T-helper 2 cell treated with Interferon-gamma antibody and Interleukin-4, amounts not matched to agents 5 μg/mL and 100 μg/mL, for 36 hours (primary cell): ENCODE data around the gene DOCK10.
"Not testable (repeated sequence)": the region's sequence is repeated elsewhere in the genome, so short reads cannot be mapped to it uniquely, and the experiment has no call there.

Experiments
- DNase-seq: peaks from one replicate; pipeline ENCODE4 v3.0.0; 2021; ENCODE audit warnings: low spot score
- H3K27ac Mint-ChIP-seq: one replicate; pipeline ENCODE4 v1.8.0; 2021; ENCODE audit warnings: mild to moderate bottlenecking, mixed read lengths
- H3K27me3 Mint-ChIP-seq: one replicate; pipeline ENCODE4 v1.8.0; 2021; ENCODE audit warnings: low read depth, mixed read lengths
- H3K36me3 Mint-ChIP-seq: one replicate; pipeline ENCODE4 v1.8.0; 2021; ENCODE audit warnings: low read depth, mixed read lengths
- H3K4me1 Mint-ChIP-seq: one replicate; pipeline ENCODE4 v1.8.0; 2021; ENCODE audit warnings: low read depth, mixed read lengths
- H3K4me3 Mint-ChIP-seq: one replicate; pipeline ENCODE4 v1.8.0; 2022; ENCODE audit warnings: mild to moderate bottlenecking, moderate library complexity, mixed read lengths
- H3K9me3 Mint-ChIP-seq: one replicate; pipeline ENCODE4 v1.8.0; 2021; ENCODE audit warnings: mixed read lengths

DOCK10 gene

DNA sequence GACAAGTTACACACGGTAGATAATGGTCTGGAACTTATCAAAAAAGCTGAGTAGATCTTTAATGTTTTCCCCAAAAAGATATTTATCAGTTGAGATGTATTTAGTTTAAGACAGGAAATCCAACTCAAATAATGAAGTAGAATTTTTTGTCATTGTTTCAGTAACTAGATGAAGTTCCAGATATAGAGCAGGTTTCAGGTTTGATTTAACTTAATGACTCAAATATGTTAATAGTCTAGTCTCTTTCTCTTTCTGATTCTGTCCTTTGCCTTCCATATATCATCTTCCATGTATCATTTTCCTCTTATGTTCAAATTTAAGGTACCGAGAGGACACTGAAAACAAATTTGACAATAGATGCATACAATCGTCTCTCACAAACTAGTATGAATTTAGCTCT lies 23.6 kb upstream of the DOCK10 start:
- peaks cover 32% of the 10 kb centered on the region for H3K9me3 Mint-ChIP-seq
- DNase-seq: no peak
- H3K4me1 Mint-ChIP-seq: peaks cover 35% of the 10 kb centered on the region
- peaks cover 23% of the 10 kb centered on the region for H3K36me3 Mint-ChIP-seq
- peaks cover 12% of the 10 kb centered on the region for H3K27me3 Mint-ChIP-seq
- peak overlapping the region; percentile 5 for H3K4me3 Mint-ChIP-seq
- H3K27ac Mint-ChIP-seq: no peak overlapping the region

DNA sequence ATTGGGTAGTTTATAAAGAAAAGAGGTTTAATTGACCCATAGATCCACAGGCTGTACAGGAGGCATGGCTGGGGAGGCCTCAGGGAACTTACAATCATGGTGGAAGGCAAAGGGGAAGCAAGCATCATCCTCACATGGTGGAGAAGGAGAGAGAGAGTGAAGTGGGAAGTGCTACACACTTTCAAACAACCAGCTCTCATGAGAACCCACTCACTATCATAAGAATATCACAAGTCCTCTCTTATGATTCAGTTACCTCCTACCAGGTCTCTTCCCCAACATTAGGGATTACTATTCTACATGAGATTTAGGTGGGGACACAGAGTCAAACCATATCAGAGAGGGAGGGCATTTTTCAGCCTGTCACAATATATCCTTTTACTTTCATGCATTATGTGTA lies 22.7 kb upstream of the DOCK10 start:
- peaks cover 7% of the 10 kb centered on the region for H3K27me3 Mint-ChIP-seq
- H3K36me3 Mint-ChIP-seq: peaks cover 23% of the 10 kb centered on the region
- peak overlapping the region; percentile 52 for H3K27ac Mint-ChIP-seq
- peak overlapping the region; percentile 32 for H3K4me3 Mint-ChIP-seq
- no peak for DNase-seq
- peaks cover 32% of the 10 kb centered on the region for H3K9me3 Mint-ChIP-seq
- H3K4me1 Mint-ChIP-seq: peaks cover 35% of the 10 kb centered on the region

DNA sequence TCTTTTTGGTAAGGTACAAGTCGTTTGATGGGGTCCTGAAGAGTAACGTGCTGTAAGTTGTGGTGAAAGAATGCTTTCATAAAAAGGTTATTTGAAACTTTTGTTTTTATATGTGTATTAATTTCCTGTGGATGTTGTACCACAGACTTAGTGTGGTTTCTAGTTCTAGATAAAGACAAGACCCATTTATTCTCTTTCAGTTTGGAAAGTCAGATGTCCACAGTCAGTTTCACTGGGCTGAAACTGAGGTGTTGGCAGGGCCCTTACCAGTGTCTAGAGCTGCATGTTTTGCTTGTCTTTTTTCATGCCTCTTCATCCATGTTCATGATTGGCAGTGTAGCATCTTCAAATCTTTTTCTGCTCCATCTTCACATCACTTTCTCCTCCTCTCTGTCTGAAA lies 22.1 kb upstream of the DOCK10 start:
- peak overlapping the region; percentile 52 for H3K27ac Mint-ChIP-seq
- peak overlapping the region; percentile 32 for H3K4me3 Mint-ChIP-seq
- no peak for DNase-seq
- peaks cover 32% of the 10 kb centered on the region for H3K9me3 Mint-ChIP-seq
- peaks cover 35% of the 10 kb centered on the region for H3K4me1 Mint-ChIP-seq
- H3K36me3 Mint-ChIP-seq: peaks cover 23% of the 10 kb centered on the region
- H3K27me3 Mint-ChIP-seq: peaks cover 7% of the 10 kb centered on the region

DNA sequence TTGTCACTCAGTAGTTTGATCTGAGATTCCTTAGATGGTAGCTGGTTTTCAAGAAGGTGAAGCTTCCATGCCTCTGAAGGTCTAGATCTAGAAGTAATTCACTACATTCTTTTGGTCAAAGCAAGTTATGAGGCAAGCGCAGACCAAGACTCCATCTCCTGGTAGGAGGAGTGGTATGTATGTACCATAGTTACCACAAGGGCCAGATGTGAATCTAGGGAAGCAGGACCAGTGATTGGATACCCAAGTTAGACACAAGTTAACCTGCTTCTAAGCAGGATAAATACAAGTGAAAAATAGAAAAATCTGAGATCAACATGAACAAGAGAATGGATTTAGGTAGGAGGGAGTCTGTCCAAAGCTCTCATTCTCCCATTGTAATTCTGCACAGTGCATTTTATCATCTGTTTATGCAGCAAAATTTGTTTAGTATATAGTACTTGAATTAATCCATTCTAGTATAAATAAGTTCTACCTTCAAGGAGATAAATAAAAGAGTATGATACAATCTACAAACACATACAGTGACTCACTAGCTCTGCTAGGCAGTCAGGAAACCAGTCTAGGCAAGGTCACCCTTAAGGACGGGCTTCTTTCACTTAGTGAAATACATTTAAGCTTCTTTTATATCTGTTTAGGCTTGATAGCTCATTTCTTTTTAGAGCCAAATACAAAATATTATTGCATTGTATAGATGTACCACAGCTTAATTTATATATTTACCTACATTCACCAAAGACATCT lies 14.2 kb upstream of the DOCK10 start:
- Mint-ChIP-seq H3K4me3 (peak overlapping the region; percentile 25), H3K27me3 (no peaks in the 10 kb centered on the region), H3K9me3 (peaks cover 12% of the 10 kb centered on the region), H3K4me1 (peaks cover 53% of the 10 kb centered on the region), H3K27ac (no peak overlapping the region), H3K36me3 (no peaks in the 10 kb centered on the region)
- DNase-seq: no peak

DNA sequence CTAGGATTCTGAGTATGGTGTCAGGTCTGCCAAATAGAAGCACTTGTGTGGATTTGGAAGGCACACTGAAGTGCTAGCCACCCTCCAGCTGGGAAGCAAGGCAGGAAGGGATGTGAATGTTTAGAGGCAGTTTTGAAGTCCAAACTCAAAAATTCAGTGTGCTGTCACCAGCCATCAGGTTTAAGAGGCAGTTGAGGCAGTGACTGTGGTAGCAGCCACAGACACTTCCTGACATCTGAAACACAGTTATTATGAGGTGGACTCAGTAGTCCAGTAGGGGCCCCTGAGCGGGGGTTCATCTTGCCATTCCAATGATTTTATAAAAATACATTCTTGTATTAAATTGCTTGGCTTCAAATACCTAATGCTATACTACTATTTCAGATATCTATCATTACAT lies 13.4 kb upstream of the DOCK10 start:
- DNase-seq: no peak
- peaks cover 60% of the 10 kb centered on the region for H3K4me1 Mint-ChIP-seq
- peaks cover 12% of the 10 kb centered on the region for H3K9me3 Mint-ChIP-seq
- H3K27ac Mint-ChIP-seq: no peak overlapping the region
- peak overlapping the region; percentile 24 for H3K4me3 Mint-ChIP-seq
- no peaks in the 10 kb centered on the region for H3K36me3 Mint-ChIP-seq
- no peaks in the 10 kb centered on the region for H3K27me3 Mint-ChIP-seq

DNA sequence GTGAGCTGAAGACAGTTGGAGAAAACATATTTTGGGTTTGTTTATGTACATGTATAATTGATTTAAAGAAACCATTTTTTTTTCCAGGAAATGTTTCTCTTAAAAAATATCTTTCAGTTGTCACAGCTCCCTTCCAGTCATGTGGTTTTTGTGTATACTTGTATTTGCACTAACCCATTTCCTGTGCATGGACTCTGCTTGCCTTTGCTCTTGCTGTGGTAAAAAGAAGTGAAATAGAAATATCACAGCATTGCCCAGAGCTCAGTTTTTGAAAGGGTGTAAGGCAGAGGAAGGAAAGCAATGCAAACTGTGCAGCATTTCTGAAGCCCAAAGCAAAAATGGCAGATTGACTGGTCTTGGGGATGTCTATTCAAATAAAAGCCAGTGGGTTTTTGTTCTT lies 10.4 kb upstream of the DOCK10 start:
- Mint-ChIP-seq H3K36me3 (no peaks in the 10 kb centered on the region), H3K27me3 (peaks cover 19% of the 10 kb centered on the region), H3K9me3 (peaks cover under 1% of the 10 kb centered on the region), H3K4me3 (peak overlapping the region; percentile 54), H3K4me1 (peaks cover 59% of the 10 kb centered on the region), H3K27ac (peak overlapping the region; percentile 86)
- no peak for DNase-seq

DNA sequence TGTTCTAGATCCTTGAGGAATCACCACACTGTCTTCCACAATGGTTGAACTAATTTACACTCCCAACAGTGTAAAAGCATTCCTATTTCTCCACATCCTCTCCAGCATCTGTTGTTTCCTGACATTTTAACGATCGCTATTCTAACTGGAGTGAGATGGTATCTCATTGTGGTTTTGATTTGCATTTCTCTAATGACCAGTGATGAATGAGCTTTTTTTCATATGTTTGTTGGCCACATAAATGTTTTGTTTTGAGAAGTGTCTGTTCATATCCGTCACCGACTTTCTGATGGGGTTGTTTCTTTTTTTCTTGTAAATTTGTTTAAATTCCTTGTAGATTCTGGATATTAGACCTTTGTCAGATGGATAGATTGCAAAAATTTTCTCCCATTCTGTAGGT lies 5.2 kb upstream of the DOCK10 start:
- H3K27ac Mint-ChIP-seq, H3K36me3 Mint-ChIP-seq: not testable (repeated sequence)
- H3K4me1 Mint-ChIP-seq: peaks cover 30% of the 10 kb centered on the region

DNA sequence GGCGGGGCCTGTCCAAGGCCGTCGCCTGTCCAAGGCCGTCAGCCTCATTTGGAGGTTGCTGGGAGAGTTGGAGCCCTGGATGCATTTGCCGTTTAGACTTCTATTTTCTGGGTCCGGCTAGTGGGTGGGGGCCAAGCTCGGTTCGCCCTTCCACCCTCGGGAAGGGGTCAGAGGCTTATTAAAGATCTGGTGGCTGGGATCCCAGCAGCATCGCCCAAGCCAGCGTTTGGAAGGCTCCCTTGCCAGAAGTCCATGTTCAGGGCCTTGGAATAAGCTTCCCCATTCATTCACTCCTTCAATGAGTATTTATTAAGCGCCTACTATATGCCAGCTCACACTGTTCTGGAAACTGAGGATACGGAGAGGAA lies 516 bp upstream of the DOCK10 start:
- peak overlapping the region; percentile 79 for H3K4me3 Mint-ChIP-seq
- H3K36me3 Mint-ChIP-seq: peaks cover 32% of the 10 kb centered on the region
- H3K4me1 Mint-ChIP-seq: peaks cover 45% of the 10 kb centered on the region
- no peak for DNase-seq
- H3K27ac Mint-ChIP-seq: peak overlapping the region; percentile 74
- no peaks in the 10 kb centered on the region for H3K9me3 Mint-ChIP-seq
- H3K27me3 Mint-ChIP-seq: peaks cover 36% of the 10 kb centered on the region

More for the DNA sequence above, 5.2 kb upstream of the DOCK10 start:
- not testable (repeated sequence) for H3K4me3 Mint-ChIP-seq, DNase-seq, H3K9me3 Mint-ChIP-seq
- peaks cover 55% of the 10 kb centered on the region for H3K27me3 Mint-ChIP-seq

DNA sequence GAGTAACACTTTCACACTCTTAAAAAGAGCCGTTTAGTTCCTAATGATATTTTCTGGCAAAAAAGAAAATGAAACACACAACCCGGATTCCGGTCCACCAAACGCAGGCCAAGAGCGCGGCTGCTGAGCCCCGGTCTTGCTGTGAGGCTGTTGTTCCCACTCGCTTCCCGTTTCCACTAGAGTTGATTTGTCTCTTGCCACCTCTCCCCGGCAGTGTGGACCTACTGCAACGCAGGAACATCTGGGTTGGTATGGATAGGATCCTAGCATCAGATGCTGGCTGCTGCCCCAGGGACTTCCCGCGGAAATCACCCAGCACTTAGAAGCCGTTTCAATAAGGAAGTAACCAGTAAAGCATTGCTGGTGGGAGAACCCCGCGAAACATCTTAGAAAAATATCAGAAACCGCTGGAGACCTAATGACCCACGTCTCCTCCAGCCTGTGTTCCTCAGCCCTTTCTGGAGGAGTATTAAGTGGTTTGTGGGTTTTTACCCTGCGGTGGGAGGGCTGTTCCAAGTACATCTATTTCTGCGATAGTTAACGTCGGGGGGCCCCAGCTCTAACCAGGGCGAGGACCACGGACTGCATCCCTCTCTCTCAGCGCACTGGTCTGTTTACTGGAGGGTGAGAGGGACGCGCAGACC lies 939 bp downstream of the DOCK10 start:
- Mint-ChIP-seq H3K36me3 (peaks cover 43% of the 10 kb centered on the region), H3K27me3 (peaks cover 23% of the 10 kb centered on the region), H3K4me1 (peaks cover 54% of the 10 kb centered on the region), H3K27ac (peak overlapping the region; percentile 99), H3K9me3 (no peaks in the 10 kb centered on the region), H3K4me3 (peak overlapping the region; percentile 94)
- peak; percentile 79 for DNase-seq

DNA sequence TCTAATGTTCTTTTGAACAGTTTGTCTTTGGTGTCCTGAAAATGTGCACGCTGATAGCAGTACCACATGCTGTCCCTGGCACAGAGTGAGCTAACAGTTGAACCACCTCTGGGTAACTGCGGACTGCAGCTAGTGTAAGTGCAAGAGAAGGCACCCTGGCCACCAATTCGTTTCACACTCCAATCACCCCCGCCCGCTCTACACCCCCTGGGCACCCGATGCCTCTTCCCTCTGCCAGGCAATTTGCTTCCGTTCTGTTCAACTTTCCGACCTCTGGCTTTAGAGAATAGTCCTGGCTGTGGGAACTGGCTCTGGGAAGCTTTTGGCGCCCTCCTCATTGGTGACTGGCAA lies 1.4 kb downstream of the DOCK10 start:
- Mint-ChIP-seq H3K9me3 (no peaks in the 10 kb centered on the region), H3K4me1 (peaks cover 55% of the 10 kb centered on the region), H3K27me3 (peaks cover 19% of the 10 kb centered on the region), H3K4me3 (peak overlapping the region; percentile 94), H3K27ac (peak overlapping the region; percentile 99), H3K36me3 (peaks cover 46% of the 10 kb centered on the region)
- peak; percentile 42 for DNase-seq

DNA sequence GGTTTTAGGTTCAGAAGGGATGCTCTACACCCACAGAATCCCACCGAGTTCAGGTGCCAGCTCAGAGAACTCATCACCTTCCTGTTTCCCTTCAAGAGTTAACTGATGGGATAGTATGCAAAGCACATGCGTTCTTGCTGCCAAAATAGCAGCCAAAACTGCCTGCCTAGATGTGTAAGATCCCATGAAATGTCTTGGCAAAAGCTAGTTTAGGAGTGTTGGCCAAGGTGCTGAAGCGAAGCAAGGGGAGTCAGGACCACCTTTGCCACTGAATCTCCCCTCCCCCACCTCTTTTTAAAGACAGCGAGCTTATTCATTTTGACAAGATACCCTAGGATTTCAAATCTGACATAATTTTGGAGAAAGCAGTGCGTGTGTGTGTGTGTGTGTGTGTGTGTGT lies 2.1 kb downstream of the DOCK10 start:
- H3K36me3 Mint-ChIP-seq: peaks cover 50% of the 10 kb centered on the region
- H3K27me3 Mint-ChIP-seq: peaks cover 14% of the 10 kb centered on the region
- no peak for DNase-seq
- peak overlapping the region; percentile 99 for H3K27ac Mint-ChIP-seq
- H3K9me3 Mint-ChIP-seq: no peaks in the 10 kb centered on the region
- peak overlapping the region; percentile 94 for H3K4me3 Mint-ChIP-seq
- H3K4me1 Mint-ChIP-seq: peaks cover 59% of the 10 kb centered on the region

DNA sequence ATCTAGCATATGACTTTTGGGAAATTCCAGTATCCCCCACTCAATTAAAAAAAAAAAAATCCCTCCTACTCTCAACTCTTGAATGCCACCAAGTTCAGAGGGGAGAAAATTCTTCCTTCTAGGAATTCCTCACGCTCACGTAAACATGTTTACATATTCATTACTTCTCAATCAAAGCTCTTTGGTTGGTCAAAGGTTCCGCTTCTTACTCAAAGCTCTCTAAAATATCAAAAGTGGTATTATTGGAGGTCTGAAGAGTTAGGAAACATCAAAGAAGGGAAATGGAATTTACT lies 4.1 kb downstream of the DOCK10 start:
- peaks cover 67% of the 10 kb centered on the region for H3K4me1 Mint-ChIP-seq
- H3K27ac Mint-ChIP-seq: peak overlapping the region; percentile 75
- H3K36me3 Mint-ChIP-seq: peaks cover 70% of the 10 kb centered on the region
- peak overlapping the region; percentile 94 for H3K4me3 Mint-ChIP-seq
- DNase-seq: no peak
- H3K27me3 Mint-ChIP-seq: peaks cover under 1% of the 10 kb centered on the region
- no peaks in the 10 kb centered on the region for H3K9me3 Mint-ChIP-seq

DNA sequence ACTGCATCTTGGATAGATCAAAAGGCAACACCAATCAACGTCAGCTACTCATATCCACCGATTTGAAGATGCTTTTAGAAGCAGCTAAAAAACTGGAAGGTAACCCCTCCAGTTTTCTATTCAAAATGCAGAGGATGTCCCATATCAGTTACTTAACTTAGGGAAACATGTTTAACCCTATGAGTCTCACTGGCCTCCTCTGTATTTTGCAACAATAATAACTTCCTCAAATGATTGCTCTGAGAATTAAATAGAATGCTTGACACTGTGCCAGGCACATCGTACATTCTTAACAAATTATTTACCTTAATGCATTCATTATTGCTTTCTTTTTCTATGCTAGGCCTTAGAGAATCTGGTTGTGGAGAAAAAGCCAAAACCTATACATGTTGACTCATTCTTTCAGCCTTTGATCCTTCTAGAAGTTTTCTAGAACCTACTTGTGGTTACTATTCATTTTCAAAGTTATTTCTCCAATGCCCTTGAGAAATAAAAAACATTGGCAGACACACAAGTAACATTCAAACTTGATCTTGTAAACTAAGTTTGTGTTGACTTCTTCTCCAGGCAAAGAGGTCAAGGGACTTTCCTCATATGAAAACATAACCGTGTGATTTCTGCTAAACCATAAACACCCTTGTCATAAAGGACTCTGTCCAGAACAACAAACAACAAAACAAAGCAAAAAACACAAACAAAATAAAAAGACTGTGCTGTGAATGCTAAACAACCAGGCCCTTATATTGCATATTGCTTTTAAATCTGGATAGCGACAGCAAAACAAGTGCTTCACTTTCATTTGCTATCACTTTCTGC lies 4.6 kb downstream of the DOCK10 start:
- Mint-ChIP-seq H3K4me3 (peak overlapping the region; percentile 94), H3K27ac (peak overlapping the region; percentile 75), H3K27me3 (no peaks in the 10 kb centered on the region), H3K9me3 (no peaks in the 10 kb centered on the region), H3K4me1 (peaks cover 62% of the 10 kb centered on the region), H3K36me3 (peaks cover 71% of the 10 kb centered on the region)
- DNase-seq: no peak

DNA sequence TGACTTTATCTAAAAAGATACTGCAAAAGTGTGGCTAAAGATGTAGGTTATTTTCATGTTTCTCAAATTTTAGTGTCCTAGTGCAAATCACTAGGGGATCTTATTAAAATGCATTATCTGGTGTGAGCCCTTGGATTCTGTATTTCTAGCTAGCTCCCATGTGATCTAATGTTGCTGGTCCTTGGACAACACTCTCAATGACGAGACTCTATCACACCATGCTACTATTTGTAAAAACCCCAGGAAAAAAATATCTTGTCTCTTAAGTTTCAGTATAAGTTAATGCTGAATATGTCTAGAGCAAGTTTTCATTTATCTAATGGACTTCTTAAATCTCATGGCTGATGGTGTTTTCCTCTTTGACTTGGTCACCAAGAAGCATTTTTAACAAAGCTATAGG lies 5.8 kb downstream of the DOCK10 start:
- Mint-ChIP-seq H3K4me1 (peaks cover 69% of the 10 kb centered on the region), H3K4me3 (no peak overlapping the region), H3K27me3 (no peaks in the 10 kb centered on the region), H3K9me3 (no peaks in the 10 kb centered on the region), H3K27ac (no peak overlapping the region), H3K36me3 (peaks cover 72% of the 10 kb centered on the region)
- no peak for DNase-seq
